ENCODE data around the gene ACOT8. TPM values are rescaled to one million over a fixed set of nuclear protein-coding genes. Genes with fewer than 3 reads are reported as not detected.

ACOT8 gene
- total and polyA plus RNA-seq, 10 of the 15 experiments (the other 5 are each of a cell fraction or from before 2014, with no cell fraction given) = 5.1 to 47.9 (median 31.8) TPM

DNA sequence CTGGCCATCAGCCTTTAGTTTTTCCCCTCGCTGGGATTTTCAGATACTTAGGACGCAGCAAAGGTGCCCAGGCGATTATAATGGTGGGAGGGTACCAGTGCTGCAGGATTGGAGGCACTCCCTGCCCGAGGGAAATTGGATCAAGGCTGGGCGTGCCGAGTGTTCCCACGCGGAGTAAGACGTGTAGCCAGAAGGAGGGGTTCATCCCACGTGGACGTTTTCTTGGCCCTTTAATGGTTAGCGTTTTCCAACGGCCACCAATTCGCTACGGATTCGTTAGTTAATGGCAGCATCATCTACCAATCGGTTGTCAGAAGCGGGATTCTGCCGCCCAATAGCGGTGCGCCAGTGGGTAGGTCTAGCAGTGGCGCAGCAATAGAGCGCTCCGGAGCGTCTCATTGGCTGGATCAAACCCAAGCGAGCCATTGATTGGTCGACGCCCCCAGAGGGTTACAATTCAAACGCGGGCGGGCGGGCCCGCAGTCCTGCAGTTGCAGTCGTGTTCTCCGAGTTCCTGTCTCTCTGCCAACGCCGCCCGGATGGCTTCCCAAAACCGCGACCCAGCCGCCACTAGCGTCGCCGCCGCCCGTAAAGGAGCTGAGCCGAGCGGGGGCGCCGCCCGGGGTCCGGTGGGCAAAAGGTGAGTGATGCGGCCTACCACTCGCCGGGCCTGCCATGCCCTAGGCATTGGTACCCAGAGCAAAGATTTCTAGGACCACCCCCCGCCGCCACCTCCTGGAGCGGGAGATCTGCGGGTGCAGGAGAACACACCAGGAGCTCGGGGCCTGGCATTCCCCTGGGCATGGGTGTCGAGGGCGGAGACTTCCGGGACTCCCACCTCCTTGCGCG, 44.8 kb downstream of the ACOT8 start, which contains the start of gene UBE2C (continued):
- TF ChIP-seq SUPT20H (IDR thresholded peaks at IDR 0.05; ENCODE audit: borderline replicate concordance, control insufficient read depth, low read depth, low read length) (no peak), POLR2AphosphoS2 (IDR thresholded peaks at IDR 0.05; ENCODE audit: low read depth, low read length) (no peak), SMARCA5 (IDR thresholded peaks at IDR 0.05) (no peak), NR2F1 (conservative IDR thresholded peaks at IDR 0.05) (0 out of 2 replicates have a peak, but pooled peaks have one; percentile 16), RAD51 (IDR thresholded peaks at IDR 0.05) (peak; percentile 84), DPF2 (IDR thresholded peaks at IDR 0.05) (peak; percentile 83), JUND (IDR thresholded peaks at IDR 0.05; ENCODE audit: low read depth, low read length) (no peak), RAD21 (IDR thresholded peaks at IDR 0.05; ENCODE audit: insufficient read depth, low read depth, low read length) (no peak), SIX5 (IDR thresholded peaks at IDR 0.05; ENCODE audit: low read depth, low read length, severe bottlenecking) (no peak), POLR2AphosphoS5 (IDR thresholded peaks at IDR 0.05; ENCODE audit: low read length) (peak; percentile 74), HDAC2 (IDR thresholded peaks at IDR 0.05) (peak; percentile 96), MEF2B (IDR thresholded peaks at IDR 0.05; ENCODE audit: partially characterized antibody, poor library complexity, severe bottlenecking) (peak; percentile 48), NFYA (IDR thresholded peaks at IDR 0.05; ENCODE audit: borderline replicate concordance, low read depth, low read length) (peak; percentile 95), EP300 (IDR thresholded peaks at IDR 0.05; ENCODE audit: borderline replicate concordance in 1 of 2, control insufficient read depth in 1 of 2, low read depth in 2 of 2, low read length in 2 of 2) (no peak), PAX5 (IDR thresholded peaks at IDR 0.05; ENCODE audit: borderline replicate concordance, low read depth, low read length) (no peak), CHD1 (IDR thresholded peaks at IDR 0.05; ENCODE audit: low read depth, low read length) (no peak; the same call in 1 of the 2 replicates)
- TF ChIP-seq, protein P1, sequence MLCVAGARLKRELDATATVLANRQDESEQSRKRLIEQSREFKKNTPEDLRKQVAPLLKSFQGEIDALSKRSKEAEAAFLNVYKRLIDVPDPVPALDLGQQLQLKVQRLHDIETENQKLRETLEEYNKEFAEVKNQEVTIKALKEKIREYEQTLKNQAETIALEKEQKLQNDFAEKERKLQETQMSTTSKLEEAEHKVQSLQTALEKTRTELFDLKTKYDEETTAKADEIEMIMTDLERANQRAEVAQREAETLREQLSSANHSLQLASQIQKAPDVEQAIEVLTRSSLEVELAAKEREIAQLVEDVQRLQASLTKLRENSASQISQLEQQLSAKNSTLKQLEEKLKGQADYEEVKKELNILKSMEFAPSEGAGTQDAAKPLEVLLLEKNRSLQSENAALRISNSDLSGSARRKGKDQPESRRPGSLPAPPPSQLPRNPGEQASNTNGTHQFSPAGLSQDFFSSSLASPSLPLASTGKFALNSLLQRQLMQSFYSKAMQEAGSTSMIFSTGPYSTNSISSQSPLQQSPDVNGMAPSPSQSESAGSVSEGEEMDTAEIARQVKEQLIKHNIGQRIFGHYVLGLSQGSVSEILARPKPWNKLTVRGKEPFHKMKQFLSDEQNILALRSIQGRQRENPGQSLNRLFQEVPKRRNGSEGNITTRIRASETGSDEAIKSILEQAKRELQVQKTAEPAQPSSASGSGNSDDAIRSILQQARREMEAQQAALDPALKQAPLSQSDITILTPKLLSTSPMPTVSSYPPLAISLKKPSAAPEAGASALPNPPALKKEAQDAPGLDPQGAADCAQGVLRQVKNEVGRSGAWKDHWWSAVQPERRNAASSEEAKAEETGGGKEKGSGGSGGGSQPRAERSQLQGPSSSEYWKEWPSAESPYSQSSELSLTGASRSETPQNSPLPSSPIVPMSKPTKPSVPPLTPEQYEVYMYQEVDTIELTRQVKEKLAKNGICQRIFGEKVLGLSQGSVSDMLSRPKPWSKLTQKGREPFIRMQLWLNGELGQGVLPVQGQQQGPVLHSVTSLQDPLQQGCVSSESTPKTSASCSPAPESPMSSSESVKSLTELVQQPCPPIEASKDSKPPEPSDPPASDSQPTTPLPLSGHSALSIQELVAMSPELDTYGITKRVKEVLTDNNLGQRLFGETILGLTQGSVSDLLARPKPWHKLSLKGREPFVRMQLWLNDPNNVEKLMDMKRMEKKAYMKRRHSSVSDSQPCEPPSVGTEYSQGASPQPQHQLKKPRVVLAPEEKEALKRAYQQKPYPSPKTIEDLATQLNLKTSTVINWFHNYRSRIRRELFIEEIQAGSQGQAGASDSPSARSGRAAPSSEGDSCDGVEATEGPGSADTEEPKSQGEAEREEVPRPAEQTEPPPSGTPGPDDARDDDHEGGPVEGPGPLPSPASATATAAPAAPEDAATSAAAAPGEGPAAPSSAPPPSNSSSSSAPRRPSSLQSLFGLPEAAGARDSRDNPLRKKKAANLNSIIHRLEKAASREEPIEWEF (IDR thresholded peaks at IDR 0.05; ENCODE audit: insufficient replicate concordance, low read depth, low read length) = peak; percentile 11
- TF ChIP-seq, protein P2, sequence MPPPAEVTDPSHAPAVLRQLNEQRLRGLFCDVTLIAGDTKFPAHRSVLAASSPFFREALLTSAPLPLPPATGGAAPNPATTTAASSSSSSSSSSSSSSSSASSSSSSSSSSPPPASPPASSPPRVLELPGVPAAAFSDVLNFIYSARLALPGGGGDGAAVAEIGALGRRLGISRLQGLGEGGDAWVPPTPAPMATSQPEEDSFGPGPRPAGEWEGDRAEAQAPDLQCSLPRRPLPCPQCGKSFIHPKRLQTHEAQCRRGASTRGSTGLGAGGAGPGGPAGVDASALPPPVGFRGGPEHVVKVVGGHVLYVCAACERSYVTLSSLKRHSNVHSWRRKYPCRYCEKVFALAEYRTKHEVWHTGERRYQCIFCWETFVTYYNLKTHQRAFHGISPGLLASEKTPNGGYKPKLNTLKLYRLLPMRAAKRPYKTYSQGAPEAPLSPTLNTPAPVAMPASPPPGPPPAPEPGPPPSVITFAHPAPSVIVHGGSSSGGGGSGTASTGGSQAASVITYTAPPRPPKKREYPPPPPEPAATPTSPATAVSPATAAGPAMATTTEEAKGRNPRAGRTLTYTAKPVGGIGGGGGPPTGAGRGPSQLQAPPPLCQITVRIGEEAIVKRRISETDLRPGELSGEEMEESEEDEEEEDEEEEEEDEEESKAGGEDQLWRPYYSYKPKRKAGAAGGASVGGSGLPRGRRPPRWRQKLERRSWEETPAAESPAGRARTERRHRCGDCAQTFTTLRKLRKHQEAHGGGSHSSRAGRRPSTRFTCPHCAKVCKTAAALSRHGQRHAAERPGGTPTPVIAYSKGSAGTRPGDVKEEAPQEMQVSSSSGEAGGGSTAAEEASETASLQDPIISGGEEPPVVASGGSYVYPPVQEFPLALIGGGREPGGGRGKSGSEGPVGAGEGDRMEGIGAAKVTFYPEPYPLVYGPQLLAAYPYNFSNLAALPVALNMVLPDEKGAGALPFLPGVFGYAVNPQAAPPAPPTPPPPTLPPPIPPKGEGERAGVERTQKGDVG (CRISPR knock-in tag; IDR thresholded peaks at IDR 0.05) = no peak
- TF ChIP-seq, protein P3, sequence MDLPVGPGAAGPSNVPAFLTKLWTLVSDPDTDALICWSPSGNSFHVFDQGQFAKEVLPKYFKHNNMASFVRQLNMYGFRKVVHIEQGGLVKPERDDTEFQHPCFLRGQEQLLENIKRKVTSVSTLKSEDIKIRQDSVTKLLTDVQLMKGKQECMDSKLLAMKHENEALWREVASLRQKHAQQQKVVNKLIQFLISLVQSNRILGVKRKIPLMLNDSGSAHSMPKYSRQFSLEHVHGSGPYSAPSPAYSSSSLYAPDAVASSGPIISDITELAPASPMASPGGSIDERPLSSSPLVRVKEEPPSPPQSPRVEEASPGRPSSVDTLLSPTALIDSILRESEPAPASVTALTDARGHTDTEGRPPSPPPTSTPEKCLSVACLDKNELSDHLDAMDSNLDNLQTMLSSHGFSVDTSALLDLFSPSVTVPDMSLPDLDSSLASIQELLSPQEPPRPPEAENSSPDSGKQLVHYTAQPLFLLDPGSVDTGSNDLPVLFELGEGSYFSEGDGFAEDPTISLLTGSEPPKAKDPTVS (IDR thresholded peaks at IDR 0.05; ENCODE audit: low read depth, low read length) = no peak

Data from GM12878 (cell line).